ENCODE data around the gene RNF207. TPM values are rescaled to one million over a fixed set of nuclear protein-coding genes. Genes with fewer than 3 reads are reported as not detected.

RNF207 gene
- total RNA-seq, 1 donor from 2014 or later, result 19.4 TPM

DNA sequence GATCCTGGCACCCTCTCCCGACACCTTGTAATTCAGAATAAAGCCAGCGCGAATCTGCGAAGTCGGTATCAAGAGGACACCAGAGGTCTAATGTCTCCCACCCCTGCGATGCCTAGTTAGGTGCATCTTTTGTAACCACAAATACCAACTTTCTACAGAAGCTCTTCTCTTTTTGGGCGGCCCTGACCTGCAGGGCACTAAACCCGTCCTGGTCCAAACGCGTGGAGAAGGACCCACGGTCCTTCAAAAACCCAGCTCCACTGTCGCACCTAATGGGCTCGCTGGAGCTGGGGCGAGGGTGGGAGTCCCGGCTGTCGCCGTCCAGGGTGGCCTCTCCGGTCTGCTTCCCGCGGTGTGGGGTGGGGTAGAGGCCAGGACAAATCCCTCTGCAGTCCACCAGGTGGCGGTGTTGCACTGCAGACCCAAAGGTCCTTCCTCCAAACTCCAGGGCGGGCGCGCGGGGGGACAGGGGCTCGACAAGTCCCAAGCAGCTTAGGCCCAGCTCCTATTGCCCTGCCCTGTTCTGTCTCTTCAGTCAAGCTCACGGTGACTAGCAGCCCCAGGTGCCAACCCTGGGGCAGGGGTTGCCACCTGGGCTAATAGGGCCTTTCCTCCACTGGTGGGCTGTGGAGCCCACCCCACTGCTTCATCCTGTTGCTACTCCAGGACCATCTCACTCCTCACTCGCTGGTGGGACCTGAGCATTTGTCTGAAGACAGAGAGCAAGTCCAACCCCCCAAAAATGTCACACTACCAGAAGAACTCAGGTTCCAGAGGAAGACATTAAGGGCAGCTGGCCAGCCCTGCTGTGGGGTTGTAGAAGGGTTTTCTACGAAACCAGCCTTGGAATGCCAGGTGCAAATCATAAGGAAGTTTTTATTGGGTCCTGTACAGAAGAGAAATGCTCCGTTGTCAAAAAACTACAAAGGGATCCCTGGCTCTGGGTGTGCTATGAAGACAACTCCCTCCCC, 40.9 kb downstream of the RNF207 start:
- H3K4me1 ChIP-seq, result peaks cover 30% of the 10 kb centered on the region
- H3K27me3 ChIP-seq, result peaks cover 25% of the 10 kb centered on the region
- intact Hi-C loops (cut with DNase I), result loop anchor here (5.0 to 10.0 kb wide), 3 partner anchors 101 to 188 kb away; no protein-coding TSS in a partner anchor
- no peak for DNase-seq (ENCODE audit: extremely low spot score in 2 of 2)
- no peak overlapping the region for H3K27ac ChIP-seq
- no peaks in the 10 kb centered on the region for H3K9me3 ChIP-seq
- no peak overlapping the region for H3K4me3 ChIP-seq
- no peaks in the 10 kb centered on the region for H3K36me3 ChIP-seq
- TF ChIP-seq POLR2AphosphoS5 (IDR thresholded peaks at IDR 0.05; ENCODE audit: insufficient read depth in 1 of 2, low read depth in 1 of 2), result peak; percentile 29 to 39
- TF ChIP-seq POLR2A (IDR thresholded peaks at IDR 0.05), result no peak
- peak; percentile 93 to 97 (median 97) for TF ChIP-seq CTCF (IDR thresholded peaks at IDR 0.05)

DNA sequence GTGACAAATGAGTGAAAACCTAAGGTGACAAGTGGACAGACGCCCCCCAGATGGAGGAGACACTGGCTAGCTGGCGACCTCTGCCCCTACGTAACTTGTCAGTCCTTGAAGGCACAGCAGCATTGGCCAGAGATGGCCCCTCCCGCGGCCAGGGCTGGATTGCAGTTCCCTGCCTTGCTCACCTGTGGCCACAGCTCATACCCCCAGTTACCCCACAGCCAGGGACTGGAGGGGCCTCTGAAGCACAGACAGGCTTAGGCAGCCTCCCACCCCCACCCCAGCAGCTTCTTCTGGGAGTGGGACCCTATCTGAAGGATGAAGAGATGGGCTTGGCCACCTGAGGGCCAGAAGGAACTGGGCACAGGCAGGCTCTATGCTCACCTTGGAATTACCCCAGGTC, 41.7 kb downstream of the RNF207 start:
- H3K4me3 ChIP-seq, result no peak overlapping the region
- peaks cover 24% of the 10 kb centered on the region for H3K4me1 ChIP-seq
- H3K36me3 ChIP-seq, result no peaks in the 10 kb centered on the region
- intact Hi-C loops (cut with DNase I), result loop anchor here (5.0 to 10.0 kb wide), 3 partner anchors 100 to 187 kb away; no protein-coding TSS in a partner anchor
- DNase-seq (ENCODE audit: extremely low spot score in 2 of 2), result no peak
- no peak overlapping the region for H3K27ac ChIP-seq
- H3K9me3 ChIP-seq, result no peaks in the 10 kb centered on the region
- no peak for TF ChIP-seq POLR2A (IDR thresholded peaks at IDR 0.05)
- TF ChIP-seq CTCF (IDR thresholded peaks at IDR 0.05), result no peak
- TF ChIP-seq POLR2AphosphoS5 (IDR thresholded peaks at IDR 0.05; ENCODE audit: insufficient read depth in 1 of 2, low read depth in 1 of 2), result no peak
- peaks cover 19% of the 10 kb centered on the region for H3K27me3 ChIP-seq

- TF ChIP-seq POLR2AphosphoS5 (IDR thresholded peaks at IDR 0.05; ENCODE audit: insufficient read depth in 1 of 2, low read depth in 1 of 2), result no peak
- TF ChIP-seq POLR2A (IDR thresholded peaks at IDR 0.05), result no peak
- no peak for TF ChIP-seq CTCF (IDR thresholded peaks at IDR 0.05)
- Histone ChIP-seq H3K36me3 (peaks cover 0 to 4% of the 10 kb centered on the region in 2 donors), H3K4me1 (peaks cover 24% of the 10 kb centered on the region), H3K27ac (no peak overlapping the region), H3K27me3 (peaks cover 13% of the 10 kb centered on the region), H3K4me3 (no peak overlapping the region), H3K9me3 (no peaks in the 10 kb centered on the region)
- intact Hi-C loops (cut with DNase I), result loop anchor here (5.0 to 10.0 kb wide), 3 partner anchors 99 to 187 kb away; no protein-coding TSS in a partner anchor
- DNase-seq (ENCODE audit: extremely low spot score in 2 of 2), result no peak
Measured at GRCh38 chr1:6248161-6248776, 42.4 kb downstream of the RNF207 start.

DNA sequence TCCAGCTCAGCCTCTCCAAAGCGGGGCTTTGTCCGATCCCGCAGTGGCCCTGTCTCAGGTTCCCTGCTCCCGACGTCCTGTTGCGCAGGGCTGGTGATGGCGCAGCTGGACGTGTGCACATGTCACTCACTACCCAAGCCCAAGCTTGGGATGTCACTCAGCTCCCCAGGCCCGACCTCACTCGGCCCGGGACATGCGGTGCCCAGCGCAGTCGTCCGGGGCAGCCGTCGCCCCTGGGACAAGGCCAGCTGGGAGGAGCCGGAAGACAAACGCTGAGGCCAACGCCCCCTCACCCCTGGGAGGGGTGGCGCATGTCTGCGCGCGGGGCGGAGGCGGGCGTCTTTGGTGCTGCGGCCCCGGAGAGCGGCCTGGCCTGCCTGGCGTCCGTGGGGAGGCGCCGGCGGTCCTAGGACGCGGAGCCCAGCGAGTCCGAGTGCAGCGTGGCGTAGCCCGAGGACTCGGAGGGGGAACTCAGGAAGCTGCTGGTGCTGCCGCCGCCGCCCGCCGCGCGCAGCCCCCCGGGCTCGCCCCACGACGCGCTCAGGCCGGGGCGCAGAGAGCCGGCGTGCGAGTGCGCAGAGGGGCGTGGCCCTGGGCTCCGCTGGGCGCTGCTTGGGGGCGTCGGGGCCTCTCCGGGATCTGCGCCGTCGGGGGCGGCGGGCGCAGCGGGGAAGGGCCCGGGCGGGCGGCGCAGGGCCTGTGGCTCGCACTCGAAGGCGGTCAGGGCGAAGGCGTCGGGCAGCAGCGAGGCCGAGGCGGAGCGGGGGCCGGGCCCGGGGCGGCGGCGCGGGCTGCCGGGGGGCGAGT, 43.2 kb downstream of the RNF207 start:
- H3K27ac ChIP-seq, result no peak overlapping the region
- no peak for TF ChIP-seq CTCF (IDR thresholded peaks at IDR 0.05)
- TF ChIP-seq POLR2AphosphoS5 (IDR thresholded peaks at IDR 0.05; ENCODE audit: insufficient read depth in 1 of 2, low read depth in 1 of 2), result peak in 1 of 2 donors; percentile 34
- H3K9me3 ChIP-seq, result no peaks in the 10 kb centered on the region
- peaks cover 24% of the 10 kb centered on the region for H3K4me1 ChIP-seq
- intact Hi-C loops (cut with DNase I), result loop anchor here (5.0 to 10.0 kb wide), 3 partner anchors 98 to 186 kb away; no protein-coding TSS in a partner anchor
- peaks cover 5% of the 10 kb centered on the region for H3K27me3 ChIP-seq
- DNase-seq (ENCODE audit: extremely low spot score in 2 of 2), result no peak
- H3K36me3 ChIP-seq, result peaks cover 0 to 8% of the 10 kb centered on the region in 2 donors
- H3K4me3 ChIP-seq, result peak overlapping the region in 1 of 2 donors; percentile 39
